GM18867 (cell line): Measurements from ENCODE around the gene MED27.

ENCODE experiments used
- ATAC-seq: cut with Tn5 transposase; IDR thresholded peaks from one replicate; pipeline ENCODE4 v1.9.1; 2021; ENCODE audit warnings: mild to moderate bottlenecking, moderate library complexity; ENCODE audit not compliant: unreplicated experiment

Gene MED27

DNA sequence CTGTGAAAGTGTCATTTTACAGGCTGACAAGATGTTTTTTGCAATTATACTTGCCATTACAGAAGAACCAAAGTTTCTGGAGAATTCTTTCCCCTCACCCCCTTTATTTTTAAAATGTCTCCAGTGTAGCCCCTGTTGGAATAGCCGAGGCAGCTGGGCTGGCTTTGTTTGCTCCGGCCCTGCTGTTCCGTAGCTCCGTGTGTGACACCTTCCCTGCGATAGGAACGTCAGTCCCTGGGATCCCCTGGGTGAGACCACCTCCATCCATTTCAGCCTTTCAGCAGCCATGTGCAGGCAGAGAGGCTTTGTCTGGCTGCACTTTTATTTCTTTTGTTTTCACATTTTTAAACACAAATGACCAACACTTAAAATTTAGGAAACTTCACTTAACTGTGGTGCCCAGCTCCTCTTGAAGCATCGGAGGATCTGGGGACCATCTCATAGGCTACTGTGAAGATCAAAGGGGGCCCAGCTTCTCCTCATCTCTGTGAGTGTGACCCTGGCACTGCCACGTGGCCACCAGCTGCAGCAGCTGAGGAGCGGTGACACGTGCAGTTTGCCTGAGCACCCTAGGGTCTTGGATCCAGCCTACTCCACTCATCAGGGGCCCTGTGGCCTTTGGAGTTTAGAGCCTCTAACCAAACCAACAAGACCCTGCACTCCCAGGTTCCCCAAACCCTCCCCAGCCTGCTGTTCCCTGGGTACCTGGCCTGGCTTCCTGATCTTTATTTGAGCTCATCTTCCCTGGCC is 214.0 kb downstream of the MED27 start:
- no peak for ATAC-seq

GRCh38 chr9:131864531-131864930 is 215.1 kb downstream of the MED27 start:
- no peak for ATAC-seq

GRCh38 chr9:131863306-131863896 is 216.3 kb downstream of the MED27 start:
- no peak for ATAC-seq

DNA sequence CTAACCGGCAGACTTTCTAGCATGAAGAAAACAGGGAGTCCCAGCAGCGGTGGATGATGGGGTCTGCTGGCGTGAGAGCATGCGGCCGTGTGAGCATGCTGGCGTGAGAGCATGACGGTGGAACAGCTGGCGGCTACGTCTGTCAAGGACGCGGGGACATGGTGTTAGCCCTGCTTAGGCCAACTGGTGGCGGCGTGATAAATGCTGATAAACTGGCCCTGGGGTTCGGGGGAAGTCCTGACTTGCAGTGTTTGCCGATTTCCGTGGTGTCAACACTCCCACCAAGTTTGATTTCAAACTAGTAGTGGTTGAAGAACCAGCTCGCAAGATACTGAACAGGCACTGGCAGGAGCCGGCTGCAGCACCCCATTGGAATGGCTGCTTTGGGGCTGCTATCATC is 217.4 kb downstream of the MED27 start:
- ATAC-seq = no peak

- no peak for ATAC-seq
Measured at GRCh38 chr9:131860430-131860829, 219.2 kb downstream of the MED27 start.

GRCh38 chr9:131858147-131858546 is 221.5 kb downstream of the MED27 start:
- no peak for ATAC-seq

- no peak for ATAC-seq
Measured at GRCh38 chr9:131856105-131856504, 223.6 kb downstream of the MED27 start.

GRCh38 chr9:131854896-131855613 is 224.6 kb downstream of the MED27 start:
- no peak for ATAC-seq

DNA sequence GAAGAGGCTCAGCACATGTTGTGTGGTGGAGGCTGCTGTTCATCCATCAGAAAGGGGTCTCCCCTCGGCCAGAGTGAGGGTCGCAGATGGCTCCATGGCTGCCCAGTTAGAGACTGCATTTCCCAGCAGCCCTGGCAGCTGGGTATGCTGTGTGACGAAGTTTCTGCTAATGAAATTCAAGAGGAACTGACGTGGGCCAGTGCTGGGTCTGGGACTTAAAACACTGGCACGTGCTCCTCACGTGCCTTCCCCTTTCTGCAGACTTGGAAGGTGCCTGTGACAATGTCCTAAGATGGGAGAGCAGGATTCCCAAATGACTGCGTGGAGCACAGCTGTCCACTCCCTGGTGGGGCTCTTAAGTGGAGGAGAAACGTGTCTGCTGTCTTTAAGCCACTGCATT is 225.3 kb downstream of the MED27 start:
- no peak for ATAC-seq

DNA sequence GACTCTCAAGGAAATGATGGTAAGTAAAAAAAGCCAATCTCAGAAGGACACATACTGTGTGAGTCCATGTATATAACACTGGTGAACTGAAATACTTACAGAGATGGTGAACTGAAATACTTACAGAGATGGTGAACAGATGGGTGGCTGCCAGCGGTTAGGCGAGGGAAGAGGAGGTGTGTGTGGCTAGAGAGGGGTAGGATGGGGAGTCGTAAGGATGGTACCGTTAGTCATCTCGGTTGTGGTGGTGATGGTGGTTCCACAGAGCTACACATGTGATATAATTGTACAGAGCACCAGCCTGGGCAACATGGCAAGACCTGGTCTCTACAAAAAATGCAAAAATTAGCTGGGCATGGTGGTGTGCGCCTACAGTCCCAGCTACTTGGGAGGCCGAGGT is 226.2 kb downstream of the MED27 start:
- ATAC-seq = no peak

- ATAC-seq = no peak
Measured at GRCh38 chr9:131851414-131851813, 228.3 kb downstream of the MED27 start.

- no peak for ATAC-seq
Measured at GRCh38 chr9:131849391-131849790, 230.3 kb downstream of the MED27 start.

DNA sequence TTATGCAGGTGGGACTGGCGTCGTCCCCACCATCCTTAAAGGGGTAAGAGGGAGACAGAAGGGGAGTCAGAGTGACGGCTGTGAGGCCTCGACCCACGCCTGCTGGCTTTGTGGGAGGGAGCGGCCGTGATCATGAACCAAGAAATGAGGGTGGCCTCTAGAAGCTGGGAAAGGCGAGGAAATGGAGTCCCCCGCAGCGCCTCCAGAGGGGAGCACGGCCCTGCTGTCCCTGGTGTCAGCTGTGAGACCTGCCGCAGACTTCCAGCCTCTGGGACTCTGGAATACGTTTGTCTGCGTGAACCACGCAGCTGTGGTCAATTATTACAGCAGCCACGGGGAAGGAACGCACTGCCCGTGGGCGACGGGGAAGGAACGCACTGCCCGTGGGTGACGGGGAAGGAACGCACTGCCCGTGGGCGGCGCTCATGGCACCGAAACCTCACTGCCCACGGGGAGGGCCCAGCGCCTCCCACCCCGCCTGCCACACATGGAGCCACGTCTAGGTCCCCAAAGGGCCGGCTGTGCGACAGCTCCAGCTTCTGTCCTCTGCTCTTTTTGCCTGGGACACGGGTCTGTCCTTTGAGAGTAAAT is 231.0 kb downstream of the MED27 start:
- ATAC-seq = no peak

DNA sequence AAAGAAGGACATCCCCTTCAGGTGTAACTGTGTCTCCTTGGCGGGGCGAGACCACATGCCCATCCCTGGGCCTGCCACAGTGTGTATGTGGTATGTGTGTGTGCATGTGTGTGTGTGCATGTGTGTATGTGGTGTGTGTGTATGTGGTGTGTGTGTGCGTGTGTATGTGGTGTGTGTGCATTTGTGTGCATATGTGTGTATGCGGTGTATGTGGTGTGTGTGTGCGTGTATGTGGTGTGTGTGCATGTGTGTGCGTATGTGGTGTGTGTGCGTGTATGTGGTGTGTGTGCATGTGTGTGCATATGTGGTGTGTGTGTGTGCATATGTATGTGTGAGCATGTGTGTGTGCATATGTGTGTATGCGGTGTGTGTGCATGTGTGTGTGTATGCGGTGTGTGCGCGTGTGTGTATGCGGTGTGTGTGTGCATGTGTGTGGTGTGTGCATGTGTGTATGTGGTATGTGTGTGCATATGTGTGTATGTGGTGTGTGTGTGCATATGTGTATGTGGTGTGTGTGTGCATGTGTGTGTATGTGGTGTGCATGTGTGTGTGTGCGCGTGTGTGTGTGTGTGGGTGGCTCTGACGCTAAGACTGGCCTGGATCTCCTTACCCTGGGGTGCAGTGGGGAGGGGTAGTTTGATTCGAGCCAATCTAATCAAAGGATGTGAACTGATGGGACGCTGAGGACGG is 231.9 kb downstream of the MED27 start:
- no peak for ATAC-seq

DNA sequence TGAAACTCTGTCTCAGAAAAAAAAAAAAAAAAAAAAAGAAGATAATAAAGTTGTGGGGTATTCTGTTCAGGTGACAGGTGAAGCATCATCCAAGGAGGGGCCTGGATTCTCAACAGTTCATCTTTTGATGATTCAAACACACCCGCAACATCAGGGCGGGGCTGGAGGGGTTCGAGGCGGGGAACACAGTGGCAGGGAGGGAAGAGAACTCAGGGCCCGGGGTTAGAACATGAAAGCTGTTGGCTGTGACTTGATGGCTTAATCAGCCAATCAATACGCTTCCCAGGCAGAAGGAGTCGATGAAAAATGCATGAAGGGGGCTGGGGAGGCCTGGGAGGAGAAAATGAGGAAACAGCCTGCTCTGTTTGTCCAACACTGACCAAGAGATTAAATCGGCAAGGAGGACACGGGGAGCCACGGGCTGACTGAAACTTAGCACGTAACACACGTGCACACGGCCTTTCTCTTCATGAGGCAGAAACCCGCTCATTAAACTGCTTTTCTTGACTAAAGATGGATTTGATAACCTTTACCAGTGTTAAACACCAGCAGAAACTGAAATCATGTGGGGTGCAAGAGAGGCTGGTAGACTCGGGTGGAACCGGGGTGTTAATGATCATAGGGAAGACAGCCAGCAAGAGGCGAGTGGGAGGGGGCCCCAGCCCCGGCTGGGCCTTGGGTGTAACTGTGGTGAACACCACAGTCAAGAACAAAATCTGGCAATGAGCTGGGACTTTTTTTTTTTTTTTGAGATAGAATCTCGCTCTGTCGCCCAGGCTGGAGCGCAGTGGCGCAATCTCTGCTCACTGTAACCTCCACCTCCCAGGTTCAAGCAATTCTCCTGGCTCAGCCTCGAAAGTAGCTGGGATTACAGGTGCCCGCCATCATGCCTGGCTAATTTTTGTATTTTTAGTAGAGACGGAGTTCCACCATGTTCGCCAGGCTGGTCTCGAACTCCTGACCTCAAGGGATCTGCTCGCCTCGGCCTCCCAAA is 234.1 kb downstream of the MED27 start:
- ATAC-seq = no peak

DNA sequence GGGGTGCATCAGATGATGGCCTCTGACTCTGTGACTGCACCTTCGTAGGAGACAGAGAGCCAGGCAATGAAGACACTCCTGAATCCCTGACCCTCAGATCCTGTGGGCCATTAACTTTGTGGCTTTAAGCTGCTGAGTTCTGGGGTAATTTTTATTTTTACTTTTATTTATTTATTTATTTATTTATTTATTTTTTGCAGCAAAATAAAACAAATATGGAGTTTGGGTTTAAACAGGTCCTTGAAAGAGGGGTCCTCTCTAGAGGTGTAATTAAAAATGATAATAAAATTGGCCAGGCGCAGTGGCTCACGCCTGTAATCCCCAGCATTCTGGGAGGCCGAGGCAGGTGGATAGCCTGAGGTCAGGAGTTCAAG is 234.9 kb downstream of the MED27 start:
- ATAC-seq = no peak

GRCh38 chr9:131843989-131844744 is 235.5 kb downstream of the MED27 start:
- ATAC-seq = no peak

GRCh38 chr9:131841765-131842318 is 237.8 kb downstream of the MED27 start:
- no peak for ATAC-seq
